HepG2 (cell line): ENCODE data around the gene VAC14. TPM values are rescaled to one million over a fixed set of nuclear protein-coding genes. Genes with fewer than 3 reads are reported as not detected.

Experiments used
- ATAC-seq: fragments of 200-7000 bp; cut with Tn5 transposase; 3 replicates; pipeline ENCODE4 v1.9.1; 2020; ENCODE audit warnings: mild to moderate bottlenecking, moderate library complexity
- BruUV-seq: library from RNA; stranded (reverse); fragments of 400-500 nt; replicated peaks from 2 replicates; lab custom pipeline; 2021; lab: Mats Ljungman, UMichigan
- CTCF ChIA-PET: fragments of 300-600 bp; formaldehyde crosslinking; extraction: SDS; loops from one replicate; lab custom pipeline; 2021; ENCODE audit warnings: low total read pairs, inconsistent platforms, low intra/inter-chr PET ratio; lab: Yijun Ruan, JAX
- POLR2A ChIA-PET: fragments of 350-600 bp; sonication (Branson Sonifier 250); formaldehyde crosslinking; loops from one replicate; lab custom pipeline; 2020; ENCODE audit warnings: antibody characterized with exemption, inconsistent platforms; lab: Yijun Ruan, JAX
- DNase-seq: peaks from one replicate; pipeline ENCODE4 v3.0.0-alpha.2; 2015; ENCODE audit warnings: low spot score
- FAIRE-seq: peaks from 3 replicates; lab custom pipeline; 2011; peaks lifted over from hg19 to GRCh38; lab: Jason Lieb, UNC
- H2AFZ ChIP-seq: one replicate; pipeline ENCODE4 v1.6.1; 2011; ENCODE audit warnings: low read length, inconsistent platforms
- H3K27ac ChIP-seq: fragments of 300-600 bp; 3 replicates; pipeline ENCODE4 v1.8.0; 2011; ENCODE audit warnings: mixed run types, mild to moderate bottlenecking, mixed read lengths, low read length, inconsistent platforms; ENCODE audit not compliant: insufficient read depth; ENCODE audit errors: extremely low read length
- H3K27me3 ChIP-seq, 2 experiments: fragments of 200-600 bp in 1 of 2; 2 replicates in 1 of 2; 3 replicates in 1 of 2; pipeline versions ENCODE4 v1.6.0 to v1.8.0; 2011; ENCODE audit warnings: low read length in 2 of 2, mild to moderate bottlenecking in 2 of 2, moderate library complexity in 2 of 2, inconsistent platforms in 1 of 2; ENCODE audit not compliant: insufficient read depth in 2 of 2, control insufficient read depth in 1 of 2
- H3K36me3 ChIP-seq, 2 experiments: fragments of 200-600 bp in 1 of 2; replicated peaks in 1 of 2; 2 replicates in 1 of 2; 3 replicates in 1 of 2; pipeline versions ENCODE4 v1.5.1 to v1.8.0; 2011; ENCODE audit warnings: low read length in 2 of 2, inconsistent platforms in 1 of 2; ENCODE audit not compliant: insufficient read depth in 2 of 2, control insufficient read depth in 1 of 2
- H3K4me1 ChIP-seq: 2 replicates; pipeline ENCODE4 v1.5.1; 2012; ENCODE audit warnings: low read length, inconsistent platforms; ENCODE audit not compliant: insufficient read depth
- H3K4me2 ChIP-seq: 2 replicates; pipeline ENCODE4 v1.6.0; 2011; ENCODE audit warnings: low read depth, low read length, inconsistent platforms
- H3K4me3 ChIP-seq, 3 experiments: fragments of 200-600 bp in 1 of 3; sonication (generic), shearing (Covaris generic) in 1 of 3; replicated peaks in 1 of 3; 2 replicates each; pipeline ENCODE4 v1.5.1; 2011 to 2016; ENCODE audit warnings: low read length in 3 of 3, inconsistent platforms in 2 of 3, low read depth in 2 of 3, mild to moderate bottlenecking in 2 of 3, control low read depth in 1 of 3, mixed read lengths in 1 of 3; ENCODE audit not compliant: insufficient read depth in 1 of 3
- H3K79me2 ChIP-seq: one replicate; pipeline ENCODE4 v1.6.1; 2011; ENCODE audit warnings: low read length, inconsistent platforms; ENCODE audit not compliant: insufficient read depth
- H3K9ac ChIP-seq: 2 replicates; pipeline ENCODE4 v1.6.0; 2011; ENCODE audit warnings: mild to moderate bottlenecking, low read depth, low read length, inconsistent platforms; ENCODE audit not compliant: insufficient read depth
- H3K9me3 ChIP-seq: 2 replicates; pipeline ENCODE4 v1.5.1; 2012; ENCODE audit warnings: mild to moderate bottlenecking, low read length
- H4K20me1 ChIP-seq: 2 replicates; pipeline ENCODE4 v1.6.0; 2011; ENCODE audit warnings: inconsistent platforms, mild to moderate bottlenecking, low read length, moderate library complexity; ENCODE audit not compliant: insufficient read depth
- EP300 ChIP-seq, 3 experiments: sonication (generic) in 1 of 3; formaldehyde crosslinking in 1 of 3; IDR thresholded peaks; 2 replicates each; pipeline versions ENCODE4 v1.5.1 to v1.6.1; 2011 to 2020; ENCODE audit warnings: low read depth in 2 of 3, low read length in 2 of 3, borderline replicate concordance in 1 of 3, improper control_type of control experiment in 1 of 3, mild to moderate bottlenecking in 1 of 3, missing genetic modification reagents in 1 of 3, moderate library complexity in 1 of 3
- ISL2 ChIP-seq: sonication (generic); formaldehyde crosslinking; IDR thresholded peaks from 2 replicates; pipeline ENCODE4 v1.5.0; 2020; ENCODE audit warnings: missing genetic modification reagents
- JUNB ChIP-seq: sonication (generic); formaldehyde crosslinking; IDR thresholded peaks from 2 replicates; pipeline ENCODE4 v1.8.0; 2022; ENCODE audit warnings: missing genetic modification reagents, mild to moderate bottlenecking, borderline replicate concordance
- MNT ChIP-seq: fragments of 450-650 bp; IDR thresholded peaks from 2 replicates; pipeline ENCODE4 v1.6.1; 2016
- SIX1 ChIP-seq: sonication (generic); formaldehyde crosslinking; IDR thresholded peaks from 2 replicates; pipeline ENCODE4 v1.4.0; 2020; ENCODE audit warnings: missing genetic modification reagents, borderline replicate concordance
- SOX5 ChIP-seq: IDR thresholded peaks from 2 replicates; pipeline ENCODE4 v1.6.1; 2016; ENCODE audit warnings: borderline replicate concordance
- SRY ChIP-seq: sonication (generic); formaldehyde crosslinking; IDR thresholded peaks from 2 replicates; pipeline ENCODE4 v1.8.0; 2022; ENCODE audit warnings: mild to moderate bottlenecking, missing genetic modification reagents
- TFDP1 ChIP-seq: IDR thresholded peaks from 2 replicates; pipeline ENCODE4 v1.6.1; 2016; ENCODE audit warnings: missing compliant biosample characterization, missing genetic modification reagents, borderline replicate concordance
- TGIF2 ChIP-seq: IDR thresholded peaks from 2 replicates; pipeline ENCODE4 v1.6.1; 2016; ENCODE audit warnings: control low read depth, missing compliant biosample characterization
- ZMYM4 ChIP-seq: sonication (generic); formaldehyde crosslinking; IDR thresholded peaks from 2 replicates; pipeline ENCODE4 v1.8.1; 2023; ENCODE audit warnings: mild to moderate bottlenecking, missing genetic modification reagents
- ZNF350 ChIP-seq: sonication (generic); formaldehyde crosslinking; IDR thresholded peaks from 2 replicates; pipeline ENCODE4 v1.4.0; 2020; ENCODE audit warnings: mild to moderate bottlenecking, low read depth, missing genetic modification reagents, borderline replicate concordance
- ZNF354B ChIP-seq: sonication (generic); formaldehyde crosslinking; IDR thresholded peaks from 2 replicates; pipeline ENCODE4 v1.8.0; 2022; ENCODE audit warnings: mild to moderate bottlenecking, missing genetic modification reagents
- ZNF713 ChIP-seq: sonication (generic); formaldehyde crosslinking; IDR thresholded peaks from 2 replicates; pipeline ENCODE4 v1.4.0; 2020; ENCODE audit warnings: mild to moderate bottlenecking, missing genetic modification reagents
- WGBS: methylation state at CpG from one replicate; pipeline ENCODE4 v1.1.6; 2017; ENCODE audit warnings: low lambda C conversion rate; 5-methylcytosine and 5-hydroxymethylcytosine counted together
- in situ Hi-C: cut with HindIII; loops from 2 replicates; pipeline ENCODE4 v1.10.0; 2017; ENCODE audit warnings: low pct_unique_long_range_greater_than_20kb; ENCODE audit not compliant: extremely low pct_ligation_motif_present
- intact Hi-C: fragments of 100-400 bp; cut with micrococcal nuclease; formaldehyde crosslinking; loops from one replicate; pipeline ENCODE4 v1.10.0; 2022; ENCODE audit not compliant: unreplicated experiment
- polyA plus RNA-seq, 8 experiments: library from polyadenylated mRNA; depleted of rRNA in 3 of 8; stranded (reverse) in 7 of 8; unstranded in 1 of 8; fragments of >200 nt; fragmentation: Illumina TruSeq in 4 of 8; extraction: Trizol in 4 of 8; gene quantifications; 2 replicates each; pipeline versions ENCODE4 v1.2.1 to v1.2.3, GENCODE V29; 2011 to 2016; ENCODE audit warnings: low read depth in 4 of 8, missing spikeins in 1 of 8, mixed read lengths in 1 of 8; ENCODE audit not compliant: insufficient read depth in 1 of 8
- total RNA-seq, 5 experiments: library from RNA; depleted of rRNA; stranded (reverse); fragments of >200 nt; fragmentation: Illumina TruSeq; extraction: Trizol; gene quantifications; 2 replicates each; pipeline ENCODE4 v1.2.3, GENCODE V29; 2016; ENCODE audit warnings: low read depth in 1 of 5
- TF ChIP-seq, protein P1 (sequence below): sonication (generic); formaldehyde crosslinking; IDR thresholded peaks from 2 replicates; pipeline ENCODE4 v1.5.1; 2020; ENCODE audit warnings: mild to moderate bottlenecking, missing genetic modification reagents, borderline replicate concordance
- TF ChIP-seq, protein P2 (sequence below): sonication (generic); formaldehyde crosslinking; IDR thresholded peaks from 2 replicates; pipeline ENCODE4 v1.5.0; 2020; ENCODE audit warnings: mild to moderate bottlenecking, missing genetic modification reagents

VAC14 gene
- total and polyA plus RNA-seq, 2 of the 13 experiments (the other 11 are each of a cell fraction or from before 2014, with no cell fraction given): 23.5 to 24.6 TPM

DNA sequence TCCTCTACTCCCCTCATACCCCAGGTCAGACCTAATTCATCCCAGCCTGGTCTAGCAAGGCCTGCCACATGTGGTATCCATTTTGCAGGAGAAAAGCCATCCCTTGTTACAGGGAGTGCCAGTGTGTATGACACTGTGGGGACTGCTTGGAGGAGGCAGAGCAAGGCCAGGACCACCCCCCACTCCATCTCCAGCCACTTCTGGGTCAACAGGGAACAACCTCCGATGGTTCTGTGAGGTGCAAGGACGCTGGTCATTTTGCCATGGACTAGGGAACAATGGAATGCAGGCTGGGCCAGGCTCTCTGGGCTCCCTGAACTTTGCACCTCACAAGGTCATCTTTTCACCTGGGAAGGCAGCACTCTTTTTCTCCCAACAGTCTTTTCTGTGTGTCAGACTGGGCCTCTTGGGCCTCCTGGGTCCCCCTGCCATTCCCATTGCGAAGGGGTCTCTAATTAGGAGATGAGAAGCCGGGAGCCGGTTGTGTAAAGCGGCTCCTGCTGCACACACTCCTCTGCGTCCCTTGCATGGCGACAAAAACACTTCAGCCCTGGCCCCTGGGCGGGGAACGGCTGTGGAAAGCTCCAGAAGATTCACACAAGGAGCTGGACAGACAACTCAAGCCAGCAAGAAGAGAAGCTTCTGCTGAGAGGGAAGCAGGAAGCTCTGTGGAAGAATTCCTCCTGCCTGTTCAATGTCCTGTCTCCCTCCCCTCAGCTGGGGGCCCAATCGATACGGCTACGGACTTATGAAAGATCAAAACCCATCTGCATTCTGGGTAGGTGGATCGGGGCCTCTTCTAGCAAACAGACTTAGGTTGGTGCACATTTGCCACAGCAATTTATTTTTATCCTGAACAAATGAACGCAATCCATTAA is 76.6 kb downstream of the VAC14 start:
- ChIA-PET POLR2A (interaction anchor here (0.8 to 10.2 kb wide), 27 partner anchors 9 to 858 kb away, joined by 3 to 536 read pairs (median 9); partner anchors contain the start of genes AARS1, DDX19A, MTSS2 and VAC14), CTCF (no interaction called here)
- H3K9ac ChIP-seq: peak overlapping the region; percentile 98
- H3K4me2 ChIP-seq: peak overlapping the region; percentile 90
- intact Hi-C loops (loop anchor here (1.0 to 5.0 kb wide), 5 partner anchors 13 to 887 kb away; no protein-coding TSS in a partner anchor), in situ Hi-C loops (loop anchor here (5.0 kb wide), 1 partner anchor 37 kb away; the partner anchor contains the start of gene MTSS2)
- peaks cover 10 to 16% of the 10 kb centered on the region in 2 experiments; a peak in 3 of 5 replicates for H3K36me3 ChIP-seq
- peaks cover 11% of the 10 kb centered on the region for H3K79me2 ChIP-seq
- H3K27me3 ChIP-seq: no peaks in the 10 kb centered on the region
- BruUV-seq: TSS peak; percentile 82
- peak overlapping the region; percentile 51 to 73 (median 65) for H3K4me3 ChIP-seq
- H3K4me1 ChIP-seq: peaks cover 45% of the 10 kb centered on the region
- no peaks in the 10 kb centered on the region for H3K9me3 ChIP-seq
- H2AFZ ChIP-seq: no peak overlapping the region
- peak overlapping the region; percentile 99 for H3K27ac ChIP-seq
- peak; percentile 73 for ATAC-seq
- DNase-seq: peak; percentile 96
- FAIRE-seq: no peak
- 4% methylated on average over 14 of the region's 15 CpGs for WGBS
- no peaks in the 10 kb centered on the region for H4K20me1 ChIP-seq
- TF ChIP-seq ISL2 (CRISPR knock-in tag) (peak; percentile 15; the same call in 1 of the 2 replicates), ZMYM4 (CRISPR knock-in tag) (peak; percentile 64), ZNF713 (CRISPR knock-in tag) (0 out of 2 replicates have a peak, but pooled peaks have one; percentile 53), SIX1 (CRISPR knock-in tag) (no peak), MNT (no peak), ZNF354B (CRISPR knock-in tag) (0 out of 2 replicates have a peak, but pooled peaks have one; percentile 33), EP300 (IDR thresholded peaks at IDR 0.05; ENCODE audit: low read depth in 2 of 2, low read length in 2 of 2) (peak; percentile 38 to 89; a peak in 2 of 4 replicates), EP300 (CRISPR knock-in tag; IDR thresholded peaks at IDR 0.05; ENCODE audit: borderline replicate concordance) (no peak; the same call in 1 of the 2 replicates), TGIF2 (CRISPR knock-in tag) (no peak; the same call in 1 of the 2 replicates), SRY (CRISPR knock-in tag) (no peak), JUNB (CRISPR knock-in tag) (no peak), SOX5 (CRISPR knock-in tag) (peak; percentile 63; the same call in 1 of the 2 replicates), ZNF350 (CRISPR knock-in tag) (no peak; the same call in none of the 2 replicates), TFDP1 (0 out of 2 replicates have a peak, but pooled peaks have one; percentile 46)
- TF ChIP-seq, protein P1, sequence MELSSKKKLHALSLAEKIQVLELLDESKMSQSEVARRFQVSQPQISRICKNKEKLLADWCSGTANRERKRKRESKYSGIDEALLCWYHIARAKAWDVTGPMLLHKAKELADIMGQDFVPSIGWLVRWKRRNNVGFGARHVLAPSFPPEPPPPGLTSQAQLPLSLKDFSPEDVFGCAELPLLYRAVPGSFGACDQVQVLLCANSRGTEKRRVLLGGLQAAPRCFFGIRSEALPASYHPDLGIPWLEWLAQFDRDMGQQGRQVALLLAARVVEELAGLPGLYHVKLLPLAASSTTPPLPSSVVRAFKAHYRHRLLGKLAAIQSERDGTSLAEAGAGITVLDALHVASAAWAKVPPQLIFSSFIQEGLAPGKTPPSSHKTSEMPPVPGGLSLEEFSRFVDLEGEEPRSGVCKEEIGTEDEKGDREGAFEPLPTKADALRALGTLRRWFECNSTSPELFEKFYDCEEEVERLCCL (CRISPR knock-in tag): 0 out of 2 replicates have a peak, but pooled peaks have one; percentile 80
- TF ChIP-seq, protein P2, sequence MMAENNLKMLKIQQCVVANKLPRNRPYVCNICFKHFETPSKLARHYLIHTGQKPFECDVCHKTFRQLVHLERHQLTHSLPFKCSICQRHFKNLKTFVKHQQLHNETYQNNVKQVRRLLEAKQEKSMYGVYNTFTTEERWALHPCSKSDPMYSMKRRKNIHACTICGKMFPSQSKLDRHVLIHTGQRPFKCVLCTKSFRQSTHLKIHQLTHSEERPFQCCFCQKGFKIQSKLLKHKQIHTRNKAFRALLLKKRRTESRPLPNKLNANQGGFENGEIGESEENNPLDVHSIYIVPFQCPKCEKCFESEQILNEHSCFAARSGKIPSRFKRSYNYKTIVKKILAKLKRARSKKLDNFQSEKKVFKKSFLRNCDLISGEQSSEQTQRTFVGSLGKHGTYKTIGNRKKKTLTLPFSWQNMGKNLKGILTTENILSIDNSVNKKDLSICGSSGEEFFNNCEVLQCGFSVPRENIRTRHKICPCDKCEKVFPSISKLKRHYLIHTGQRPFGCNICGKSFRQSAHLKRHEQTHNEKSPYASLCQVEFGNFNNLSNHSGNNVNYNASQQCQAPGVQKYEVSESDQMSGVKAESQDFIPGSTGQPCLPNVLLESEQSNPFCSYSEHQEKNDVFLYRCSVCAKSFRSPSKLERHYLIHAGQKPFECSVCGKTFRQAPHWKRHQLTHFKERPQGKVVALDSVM: 0 out of 2 replicates have a peak, but pooled peaks have one; percentile 36
